Tibial nerve (tissue), 4 donors: Measurements from ENCODE around the gene MEPCE.

Experiments used
- EP300 ChIP-seq, 2 donors: sonication (generic); formaldehyde crosslinking; IDR thresholded peaks; one replicate each; pipeline ENCODE4 v1.6.1; 2017; ENCODE audit warnings: antibody characterized with exemption in 2 of 2, mild to moderate bottlenecking in 1 of 2
- POLR2A ChIP-seq, 2 donors: fragments of 450-650 bp; IDR thresholded peaks; one replicate each; pipeline ENCODE4 v1.6.1; 2017; ENCODE audit warnings: antibody characterized with exemption in 2 of 2, mild to moderate bottlenecking in 2 of 2, moderate library complexity in 2 of 2
- TF ChIP-seq, protein P1 (sequence below), 5 experiments: fragments of 200-600 bp in 3 of 5; fragments of 450-650 bp in 2 of 5; sonication (generic) in 3 of 5; IDR thresholded peaks; one replicate each; pipeline ENCODE4 v1.5.1; 2016 to 2019; ENCODE audit warnings: antibody characterized with exemption in 5 of 5, mild to moderate bottlenecking in 3 of 5, moderate library complexity in 2 of 5

- TF ChIP-seq, protein P1, sequence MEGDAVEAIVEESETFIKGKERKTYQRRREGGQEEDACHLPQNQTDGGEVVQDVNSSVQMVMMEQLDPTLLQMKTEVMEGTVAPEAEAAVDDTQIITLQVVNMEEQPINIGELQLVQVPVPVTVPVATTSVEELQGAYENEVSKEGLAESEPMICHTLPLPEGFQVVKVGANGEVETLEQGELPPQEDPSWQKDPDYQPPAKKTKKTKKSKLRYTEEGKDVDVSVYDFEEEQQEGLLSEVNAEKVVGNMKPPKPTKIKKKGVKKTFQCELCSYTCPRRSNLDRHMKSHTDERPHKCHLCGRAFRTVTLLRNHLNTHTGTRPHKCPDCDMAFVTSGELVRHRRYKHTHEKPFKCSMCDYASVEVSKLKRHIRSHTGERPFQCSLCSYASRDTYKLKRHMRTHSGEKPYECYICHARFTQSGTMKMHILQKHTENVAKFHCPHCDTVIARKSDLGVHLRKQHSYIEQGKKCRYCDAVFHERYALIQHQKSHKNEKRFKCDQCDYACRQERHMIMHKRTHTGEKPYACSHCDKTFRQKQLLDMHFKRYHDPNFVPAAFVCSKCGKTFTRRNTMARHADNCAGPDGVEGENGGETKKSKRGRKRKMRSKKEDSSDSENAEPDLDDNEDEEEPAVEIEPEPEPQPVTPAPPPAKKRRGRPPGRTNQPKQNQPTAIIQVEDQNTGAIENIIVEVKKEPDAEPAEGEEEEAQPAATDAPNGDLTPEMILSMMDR (IDR thresholded peaks at IDR 0.05) = no peak
- TF ChIP-seq POLR2A (IDR thresholded peaks at IDR 0.05) (no peak), EP300 (IDR thresholded peaks at IDR 0.05) (no peak)
Measured at GRCh38 chr7:100431286-100431735, 1.7 kb downstream of the MEPCE start.
